ENCODE measurements around the gene NCAPD3. TPM values are rescaled to one million over a fixed set of nuclear protein-coding genes. Genes with fewer than 3 reads are reported as not detected.

The NCAPD3 gene
- total and polyA plus RNA-seq, 2 of the 13 experiments (the other 11 are each of a cell fraction or from before 2014, with no cell fraction given), result 20.7 to 25.6 TPM

- no peak overlapping the region for H3K9ac ChIP-seq (ENCODE audit: insufficient read depth, low read depth, low read length)
- H3K9me3 ChIP-seq (ENCODE audit: low read length), result no peaks in the 10 kb centered on the region
- 60% methylated on average over 5 of the region's 7 CpGs for WGBS (ENCODE audit: low lambda C conversion rate)
- POLR2A ChIA-PET, result interaction anchor here (1.2 kb wide), 1 partner anchor 20 kb away, joined by 4 read pairs; the partner anchor contains the start of gene VPS26B
- H3K36me3 ChIP-seq (replicated peaks in 1 of 2; ENCODE audit: control insufficient read depth in 1 of 2, insufficient read depth in 2 of 2, low read length in 2 of 2), result peaks cover 10 to 40% of the 10 kb centered on the region in 2 experiments
- H3K27me3 ChIP-seq (ENCODE audit: control insufficient read depth in 1 of 2, insufficient read depth in 2 of 2, low read length in 2 of 2), result no peaks in the 10 kb centered on the region
- H3K4me1 ChIP-seq (ENCODE audit: insufficient read depth, low read length), result no peaks in the 10 kb centered on the region
- in situ Hi-C loops (cut with HindIII; ENCODE audit: extremely low pct_ligation_motif_present, low pct_unique_long_range_greater_than_20kb), result no loop called here
- no TSS peak for BruUV-seq (replicated peaks)
- no peak overlapping the region for H3K27ac ChIP-seq (ENCODE audit: extremely low read length, insufficient read depth, low read length)
- FAIRE-seq (peak; percentile 79), ATAC-seq (peak; percentile 93), DNase-seq (ENCODE audit: low spot score) (peak; percentile 35)
- TF ChIP-seq STAG1 (CRISPR knock-in tag; IDR thresholded peaks at IDR 0.05), result peak; percentile 56
- TF ChIP-seq RAD21 (CRISPR knock-in tag; IDR thresholded peaks at IDR 0.05), result peak; percentile 76
- no peak for TF ChIP-seq PTBP1 (IDR thresholded peaks at IDR 0.05; ENCODE audit: low read depth, low read length, poor library complexity, severe bottlenecking)
- TF ChIP-seq, protein P1, sequence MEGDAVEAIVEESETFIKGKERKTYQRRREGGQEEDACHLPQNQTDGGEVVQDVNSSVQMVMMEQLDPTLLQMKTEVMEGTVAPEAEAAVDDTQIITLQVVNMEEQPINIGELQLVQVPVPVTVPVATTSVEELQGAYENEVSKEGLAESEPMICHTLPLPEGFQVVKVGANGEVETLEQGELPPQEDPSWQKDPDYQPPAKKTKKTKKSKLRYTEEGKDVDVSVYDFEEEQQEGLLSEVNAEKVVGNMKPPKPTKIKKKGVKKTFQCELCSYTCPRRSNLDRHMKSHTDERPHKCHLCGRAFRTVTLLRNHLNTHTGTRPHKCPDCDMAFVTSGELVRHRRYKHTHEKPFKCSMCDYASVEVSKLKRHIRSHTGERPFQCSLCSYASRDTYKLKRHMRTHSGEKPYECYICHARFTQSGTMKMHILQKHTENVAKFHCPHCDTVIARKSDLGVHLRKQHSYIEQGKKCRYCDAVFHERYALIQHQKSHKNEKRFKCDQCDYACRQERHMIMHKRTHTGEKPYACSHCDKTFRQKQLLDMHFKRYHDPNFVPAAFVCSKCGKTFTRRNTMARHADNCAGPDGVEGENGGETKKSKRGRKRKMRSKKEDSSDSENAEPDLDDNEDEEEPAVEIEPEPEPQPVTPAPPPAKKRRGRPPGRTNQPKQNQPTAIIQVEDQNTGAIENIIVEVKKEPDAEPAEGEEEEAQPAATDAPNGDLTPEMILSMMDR (CRISPR knock-in tag; IDR thresholded peaks at IDR 0.05), result peak; percentile 49
- TF ChIP-seq SMC3 (IDR thresholded peaks at IDR 0.05; ENCODE audit: low read length), result peak; percentile 73
- H4K20me1 ChIP-seq (ENCODE audit: insufficient read depth, low read length), result no peaks in the 10 kb centered on the region
- intact Hi-C loops (cut with micrococcal nuclease; ENCODE audit: unreplicated experiment), result loop anchor here (1.0 kb wide), 2 partner anchors 19 to 37 kb away; no protein-coding TSS in a partner anchor
- H3K4me2 ChIP-seq (ENCODE audit: low read depth, low read length), result no peak overlapping the region
- no peaks in the 10 kb centered on the region for H3K79me2 ChIP-seq (ENCODE audit: insufficient read depth, low read length)
- H3K4me3 ChIP-seq (replicated peaks in 1 of 3; ENCODE audit: insufficient read depth in 1 of 3, low read depth in 2 of 3, low read length in 3 of 3), result no peak overlapping the region
- CTCF ChIA-PET (ENCODE audit: low intra/inter-chr PET ratio, low total read pairs), result interaction anchor here (3.2 kb wide), 1 partner anchor 37 kb away, joined by 15 read pairs; no protein-coding TSS in a partner anchor
- no peak overlapping the region for H2AFZ ChIP-seq (ENCODE audit: low read length)
These were observed 20.8 kb upstream of the NCAPD3 start for GRCh38 chr11:134244593-134244992.

- ChIA-PET POLR2A (interaction anchor here (1.2 kb wide), 1 partner anchor 19 kb away, joined by 4 read pairs; the partner anchor contains the start of gene VPS26B), CTCF (ENCODE audit: low intra/inter-chr PET ratio, low total read pairs) (interaction anchor here (3.2 kb wide), 1 partner anchor 36 kb away, joined by 15 read pairs; no protein-coding TSS in a partner anchor)
- ATAC-seq, result no peak
- Histone ChIP-seq H3K79me2 (ENCODE audit: insufficient read depth, low read length) (no peaks in the 10 kb centered on the region), H3K9me3 (ENCODE audit: low read length) (no peaks in the 10 kb centered on the region), H3K4me3 (replicated peaks in 1 of 3; ENCODE audit: insufficient read depth in 1 of 3, low read depth in 2 of 3, low read length in 3 of 3) (no peak overlapping the region), H3K27me3 (ENCODE audit: control insufficient read depth in 1 of 2, insufficient read depth in 2 of 2, low read length in 2 of 2) (no peaks in the 10 kb centered on the region), H3K27ac (ENCODE audit: extremely low read length, insufficient read depth, low read length) (no peak overlapping the region), H3K9ac (ENCODE audit: insufficient read depth, low read depth, low read length) (no peak overlapping the region), H3K4me1 (ENCODE audit: insufficient read depth, low read length) (no peaks in the 10 kb centered on the region), H3K4me2 (ENCODE audit: low read depth, low read length) (no peak overlapping the region), H4K20me1 (ENCODE audit: insufficient read depth, low read length) (no peaks in the 10 kb centered on the region), H3K36me3 (replicated peaks in 1 of 2; ENCODE audit: control insufficient read depth in 1 of 2, insufficient read depth in 2 of 2, low read length in 2 of 2) (peaks cover 8 to 43% of the 10 kb centered on the region in 2 experiments), H2AFZ (ENCODE audit: low read length) (no peak overlapping the region)
- intact Hi-C loops (cut with micrococcal nuclease; ENCODE audit: unreplicated experiment) (loop anchor here (1.0 kb wide), 2 partner anchors 19 to 37 kb away; no protein-coding TSS in a partner anchor), in situ Hi-C loops (cut with HindIII; ENCODE audit: extremely low pct_ligation_motif_present, low pct_unique_long_range_greater_than_20kb) (no loop called here)
- WGBS (ENCODE audit: low lambda C conversion rate), result 100% methylated on average over 4 of the region's 4 CpGs
- DNase-seq (ENCODE audit: low spot score), result no peak
- BruUV-seq (replicated peaks), result no TSS peak
- FAIRE-seq, result no peak
- TF ChIP-seq KDM6A (CRISPR knock-in tag; IDR thresholded peaks at IDR 0.05; ENCODE audit: low read depth) (no peak), HMGXB3 (CRISPR knock-in tag; IDR thresholded peaks at IDR 0.05; ENCODE audit: borderline replicate concordance) (no peak), THAP9 (CRISPR knock-in tag; IDR thresholded peaks at IDR 0.05; ENCODE audit: borderline replicate concordance) (no peak)
These were observed 20.1 kb upstream of the NCAPD3 start for GRCh38 chr11:134243913-134244312.
